Parietal lobe (tissue), 2 donors: ENCODE measurements around the gene SRSF5. TPM values are rescaled to one million over a fixed set of nuclear protein-coding genes. Genes with fewer than 3 reads are reported as not detected.

Experiments
- small RNA-seq: library from RNA; depleted of rRNA; stranded (forward); fragments of <200 nt; gene quantifications from one replicate; pipeline ENCODE3, GENCODE V24; 2014; ENCODE audit warnings: low replicate concordance
- total RNA-seq: library from RNA; depleted of rRNA; stranded (reverse); fragments of >200 nt; gene quantifications from one replicate; pipeline ENCODE4 v1.2.3, GENCODE V29; 2014

The SRSF5 gene
- total RNA-seq, result 217 TPM

GRCh38 chr14:69766984-69767368, at the start of gene SRSF5:
TSS of gene SRSF5 (plus strand) at chr14:69767142. CDS start at chr14:69768157, 1,015 bp downstream.

GRCh38 chr14:69796797-69797500, 30.0 kb downstream of the SRSF5 start, which contains the start of gene SLC10A1:
TSS of gene SLC10A1 (minus strand) at chr14:69797241. CDS start at chr14:69797155, 86 bp downstream.

Small RNA genes lying within 50 kb of the gene (small RNA-seq; reads per million reads assigned to genes)
- gene RF00614, result not detected

Other genes starting within 250 kb of the SRSF5 start
- gene CCDC177, start 192.3 kb upstream of the SRSF5 start, total RNA-seq, result 8.8 TPM
- gene SUSD6, start 155.5 kb upstream of the SRSF5 start, total RNA-seq, result 10.0 TPM
- not detected for gene SLC10A1, start 30.1 kb downstream of the SRSF5 start, total RNA-seq
- gene SMOC1, start 112.3 kb downstream of the SRSF5 start, total RNA-seq, result 27.2 TPM